ENCODE data around the gene ZBTB37. TPM values are rescaled to one million over a fixed set of nuclear protein-coding genes. Genes with fewer than 3 reads are reported as not detected.

Gene ZBTB37
- total and polyA plus RNA-seq, 9 of the 15 experiments (the other 6 are each of a cell fraction or from before 2014, with no cell fraction given), result 1.3 to 13.9 (median 5.4) TPM

DNA sequence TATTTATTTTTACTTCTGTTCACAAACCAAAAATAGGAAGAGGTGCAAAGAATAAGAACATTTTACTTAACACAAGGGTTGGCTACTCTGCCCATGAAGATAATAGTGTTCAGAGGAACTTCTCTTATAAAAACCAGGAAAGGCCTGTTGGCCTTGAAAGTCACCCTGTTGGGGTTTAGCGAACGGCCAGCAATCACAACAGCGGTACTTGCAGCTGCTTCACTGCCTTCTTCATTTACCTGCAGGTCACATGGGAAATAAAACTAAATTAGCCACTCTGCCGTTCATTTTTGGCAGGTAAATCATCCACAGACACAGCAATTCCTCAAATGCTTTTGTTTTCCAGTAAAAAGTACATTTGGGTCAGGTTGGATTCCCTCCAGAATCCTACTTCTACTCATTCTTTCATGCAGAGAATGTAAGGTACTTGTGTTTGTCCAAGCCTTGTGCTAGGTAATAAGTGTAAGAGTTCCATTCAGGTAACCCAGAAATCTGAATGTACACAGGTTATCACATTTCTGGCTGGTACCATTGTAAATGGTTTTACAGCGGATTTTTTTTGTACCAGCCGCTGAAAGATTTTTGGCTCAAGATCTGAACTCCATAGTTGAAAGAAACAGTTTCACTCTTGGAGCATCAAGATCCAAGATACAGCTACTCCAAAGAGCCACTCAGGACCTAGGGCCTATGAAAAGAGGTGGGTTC, 35.8 kb downstream of the ZBTB37 start:
- Histone ChIP-seq H3K4me2 (ENCODE audit: insufficient read depth, low read length) (no peak overlapping the region), H3K36me3 (ENCODE audit: control insufficient read depth, insufficient read depth, low read length) (no peaks in the 10 kb centered on the region), H4K20me1 (replicated peaks; ENCODE audit: control insufficient read depth, insufficient read depth, low read length) (no peaks in the 10 kb centered on the region), H3K79me2 (ENCODE audit: control insufficient read depth, insufficient read depth, low read length) (no peaks in the 10 kb centered on the region), H2AFZ (ENCODE audit: low read depth, low read length) (no peak overlapping the region), H3K9me3 (replicated peaks; ENCODE audit: control insufficient read depth, insufficient read depth, low read depth, low read length) (no peaks in the 10 kb centered on the region), H3K9ac (ENCODE audit: insufficient read depth in 1 of 2, low read depth in 2 of 2, low read length in 2 of 2) (no peak overlapping the region), H3K27ac (ENCODE audit: extremely low read depth, low read depth, low read length) (no peak overlapping the region), H3K4me1 (replicated peaks in 1 of 2; ENCODE audit: control insufficient read depth in 2 of 2, insufficient read depth in 2 of 2, low read length in 2 of 2) (no peaks in the 10 kb centered on the region), H3K9me1 (ENCODE audit: control insufficient read depth, insufficient read depth, low read length) (no peaks in the 10 kb centered on the region), H3K27me3 (ENCODE audit: control insufficient read depth in 2 of 2, insufficient read depth in 2 of 2, low read length in 2 of 2) (no peaks in the 10 kb centered on the region), H3K4me3 (no peak overlapping the region)
- DNase-seq (ENCODE audit: extremely low read depth in 1 of 4, low spot score in 3 of 4) (no peak), FAIRE-seq (no peak), ATAC-seq (no peak)
- TF ChIP-seq ELF4 (CRISPR knock-in tag; IDR thresholded peaks at IDR 0.05), result no peak
- POLR2A ChIA-PET, result interaction anchor here (1.0 to 1.2 kb wide), 2 partner anchors 15 to 17 kb away, joined by 3 read pairs; no protein-coding TSS in a partner anchor
- in situ Hi-C loops (cut with MboI), result no loop called here
- WGBS (ENCODE audit: insufficient coverage, low coverage, missing lambda C conversion rate), result 67% methylated on average over 6 of the region's 6 CpGs
- BruUV-seq (replicated peaks), result no TSS peak
- CTCF ChIA-PET (ENCODE audit: low intra/inter-chr PET ratio), result no interaction called here
- intact Hi-C loops (cut with micrococcal nuclease), result no loop called here

DNA sequence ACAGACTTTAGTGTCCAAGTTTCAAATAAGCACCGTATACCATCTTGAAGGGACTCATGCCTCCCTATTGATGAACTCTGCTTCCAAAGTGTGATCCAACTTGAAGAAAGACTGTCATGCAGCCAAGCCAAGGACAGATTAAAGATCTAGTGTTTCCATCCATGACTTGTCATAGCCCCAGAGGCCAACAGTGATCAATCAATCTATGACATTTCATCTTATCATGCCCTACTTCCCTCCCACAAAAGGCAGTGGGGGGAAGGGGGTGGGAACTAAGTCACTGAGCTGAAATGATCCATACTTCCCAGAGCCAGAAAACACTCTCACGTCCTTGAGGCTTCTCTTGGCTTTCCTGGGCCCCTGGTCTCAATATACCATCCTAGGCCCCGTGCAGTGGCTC, 44.9 kb downstream of the ZBTB37 start:
- Histone ChIP-seq H3K4me1 (replicated peaks in 1 of 2; ENCODE audit: control insufficient read depth in 2 of 2, insufficient read depth in 2 of 2, low read length in 2 of 2) (peaks cover 4 to 20% of the 10 kb centered on the region in 2 experiments; a peak in 4 of 5 replicates), H3K27me3 (ENCODE audit: control insufficient read depth in 2 of 2, insufficient read depth in 2 of 2, low read length in 2 of 2) (no peaks in the 10 kb centered on the region), H3K27ac (ENCODE audit: extremely low read depth, low read depth, low read length) (no peak overlapping the region), H4K20me1 (replicated peaks; ENCODE audit: control insufficient read depth, insufficient read depth, low read length) (no peaks in the 10 kb centered on the region), H3K4me3 (no peak overlapping the region), H3K9ac (ENCODE audit: insufficient read depth in 1 of 2, low read depth in 2 of 2, low read length in 2 of 2) (no peak overlapping the region; a peak in 1 of 4 replicates), H3K9me3 (replicated peaks; ENCODE audit: control insufficient read depth, insufficient read depth, low read depth, low read length) (no peaks in the 10 kb centered on the region), H3K9me1 (ENCODE audit: control insufficient read depth, insufficient read depth, low read length) (no peaks in the 10 kb centered on the region), H3K79me2 (ENCODE audit: control insufficient read depth, insufficient read depth, low read length) (no peaks in the 10 kb centered on the region), H2AFZ (ENCODE audit: low read depth, low read length) (peak overlapping the region; percentile 37; the same call in 1 of the 2 replicates), H3K4me2 (ENCODE audit: insufficient read depth, low read length) (peak overlapping the region; percentile 10; the same call in 1 of the 2 replicates), H3K36me3 (ENCODE audit: control insufficient read depth, insufficient read depth, low read length) (no peaks in the 10 kb centered on the region)
- DNase-seq (ENCODE audit: extremely low read depth in 1 of 4, low spot score in 3 of 4) (peak in 1 of 4 experiments; percentile 44), FAIRE-seq (no peak), ATAC-seq (peak; percentile 7; the same call in 1 of the 3 replicates)
- ChIA-PET CTCF (ENCODE audit: low intra/inter-chr PET ratio) (interaction anchor here (0.6 kb wide), 1 partner anchor 493 kb away, joined by 3 read pairs; no protein-coding TSS in a partner anchor), POLR2A (interaction anchor here (0.8 kb wide), 1 partner anchor 21 kb away, joined by 3 read pairs; no protein-coding TSS in a partner anchor)
- intact Hi-C loops (cut with micrococcal nuclease), result loop anchor here (5.0 kb wide), 2 partner anchors 159 to 481 kb away; no protein-coding TSS in a partner anchor
- no TSS peak for BruUV-seq (replicated peaks)
- 21% methylated on average over 3 of the region's 3 CpGs for WGBS (ENCODE audit: insufficient coverage, low coverage, missing lambda C conversion rate)
- in situ Hi-C loops (cut with MboI), result no loop called here
- TF ChIP-seq, protein P1, sequence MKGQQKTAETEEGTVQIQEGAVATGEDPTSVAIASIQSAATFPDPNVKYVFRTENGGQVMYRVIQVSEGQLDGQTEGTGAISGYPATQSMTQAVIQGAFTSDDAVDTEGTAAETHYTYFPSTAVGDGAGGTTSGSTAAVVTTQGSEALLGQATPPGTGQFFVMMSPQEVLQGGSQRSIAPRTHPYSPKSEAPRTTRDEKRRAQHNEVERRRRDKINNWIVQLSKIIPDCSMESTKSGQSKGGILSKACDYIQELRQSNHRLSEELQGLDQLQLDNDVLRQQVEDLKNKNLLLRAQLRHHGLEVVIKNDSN (CRISPR knock-in tag; IDR thresholded peaks at IDR 0.05), result no peak
- TF ChIP-seq RCOR1 (IDR thresholded peaks at IDR 0.05; ENCODE audit: borderline replicate concordance in 1 of 2, low read depth in 2 of 2, low read length in 2 of 2), result peak in 1 of 2 experiments; percentile 39; a peak in 1 of 4 replicates
- peak; percentile 54 for TF ChIP-seq CREM (IDR thresholded peaks at IDR 0.05; ENCODE audit: low read depth)
- peak; percentile 33; the same call in 1 of the 2 replicates for TF ChIP-seq JUND (IDR thresholded peaks at IDR 0.05; ENCODE audit: borderline replicate concordance, low read depth, low read length)
- TF ChIP-seq JUND (tag; IDR thresholded peaks at IDR 0.05; ENCODE audit: borderline replicate concordance, low read depth, low read length), result no peak; the same call in 2 of the 3 replicates
- 0 out of 2 replicates have a peak, but pooled peaks have one; percentile 13 for TF ChIP-seq DPF2 (IDR thresholded peaks at IDR 0.05)
- TF ChIP-seq, protein P2, sequence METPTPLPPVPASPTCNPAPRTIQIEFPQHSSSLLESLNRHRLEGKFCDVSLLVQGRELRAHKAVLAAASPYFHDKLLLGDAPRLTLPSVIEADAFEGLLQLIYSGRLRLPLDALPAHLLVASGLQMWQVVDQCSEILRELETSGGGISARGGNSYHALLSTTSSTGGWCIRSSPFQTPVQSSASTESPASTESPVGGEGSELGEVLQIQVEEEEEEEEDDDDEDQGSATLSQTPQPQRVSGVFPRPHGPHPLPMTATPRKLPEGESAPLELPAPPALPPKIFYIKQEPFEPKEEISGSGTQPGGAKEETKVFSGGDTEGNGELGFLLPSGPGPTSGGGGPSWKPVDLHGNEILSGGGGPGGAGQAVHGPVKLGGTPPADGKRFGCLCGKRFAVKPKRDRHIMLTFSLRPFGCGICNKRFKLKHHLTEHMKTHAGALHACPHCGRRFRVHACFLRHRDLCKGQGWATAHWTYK (CRISPR knock-in tag; IDR thresholded peaks at IDR 0.05), result 0 out of 2 replicates have a peak, but pooled peaks have one; percentile 18
- TF ChIP-seq, protein P3, sequence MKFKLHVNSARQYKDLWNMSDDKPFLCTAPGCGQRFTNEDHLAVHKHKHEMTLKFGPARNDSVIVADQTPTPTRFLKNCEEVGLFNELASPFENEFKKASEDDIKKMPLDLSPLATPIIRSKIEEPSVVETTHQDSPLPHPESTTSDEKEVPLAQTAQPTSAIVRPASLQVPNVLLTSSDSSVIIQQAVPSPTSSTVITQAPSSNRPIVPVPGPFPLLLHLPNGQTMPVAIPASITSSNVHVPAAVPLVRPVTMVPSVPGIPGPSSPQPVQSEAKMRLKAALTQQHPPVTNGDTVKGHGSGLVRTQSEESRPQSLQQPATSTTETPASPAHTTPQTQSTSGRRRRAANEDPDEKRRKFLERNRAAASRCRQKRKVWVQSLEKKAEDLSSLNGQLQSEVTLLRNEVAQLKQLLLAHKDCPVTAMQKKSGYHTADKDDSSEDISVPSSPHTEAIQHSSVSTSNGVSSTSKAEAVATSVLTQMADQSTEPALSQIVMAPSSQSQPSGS (CRISPR knock-in tag; IDR thresholded peaks at IDR 0.05), result no peak
- peak; percentile 98 for TF ChIP-seq MEIS2 (IDR thresholded peaks at IDR 0.05; ENCODE audit: partially characterized antibody)
- no peak for TF ChIP-seq SMARCC2 (IDR thresholded peaks at IDR 0.05; ENCODE audit: low read depth)

All from K562 (cell line).